ENCODE results near the gene BCO2.

The BCO2 gene

DNA sequence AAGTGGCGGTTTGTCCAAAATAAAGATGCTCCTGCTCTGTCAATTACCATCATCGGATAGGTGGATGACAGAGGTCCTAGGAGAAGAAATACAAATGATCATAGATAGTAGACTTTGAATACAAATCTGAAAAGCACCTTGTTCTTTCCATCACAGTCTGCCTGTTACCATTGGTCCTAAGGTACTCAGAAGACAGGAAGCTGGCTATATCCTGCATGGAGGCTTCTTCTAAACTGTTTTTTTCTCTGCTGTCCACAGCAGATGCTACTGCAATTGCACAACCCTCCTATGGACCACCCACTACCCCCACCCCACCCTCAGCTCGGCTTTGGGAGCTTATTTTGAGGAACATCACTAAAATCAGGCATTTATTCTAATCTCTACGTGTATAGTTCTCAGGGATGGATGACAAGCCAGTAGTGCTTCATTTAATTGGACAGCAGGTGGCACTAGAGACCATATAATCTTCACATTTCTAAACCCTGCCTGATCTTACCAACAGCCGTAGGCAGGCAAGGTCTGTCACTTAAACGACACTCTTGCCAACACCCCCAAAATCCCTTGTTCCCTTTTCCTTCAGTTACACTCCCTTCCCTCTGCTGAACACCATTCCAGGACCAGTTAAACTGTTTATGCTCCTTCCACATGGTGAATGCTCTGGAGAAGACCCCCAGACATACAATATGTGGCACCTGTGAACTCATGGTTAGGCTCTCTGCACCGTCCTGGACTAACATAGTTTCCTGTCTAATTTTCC lies 44.3 kb downstream of the BCO2 start:
- DNase-seq = peak; percentile 86

- no peak for DNase-seq
Observed at GRCh38 chr11:112221274-112221835, 46.0 kb downstream of the BCO2 start.

DNA sequence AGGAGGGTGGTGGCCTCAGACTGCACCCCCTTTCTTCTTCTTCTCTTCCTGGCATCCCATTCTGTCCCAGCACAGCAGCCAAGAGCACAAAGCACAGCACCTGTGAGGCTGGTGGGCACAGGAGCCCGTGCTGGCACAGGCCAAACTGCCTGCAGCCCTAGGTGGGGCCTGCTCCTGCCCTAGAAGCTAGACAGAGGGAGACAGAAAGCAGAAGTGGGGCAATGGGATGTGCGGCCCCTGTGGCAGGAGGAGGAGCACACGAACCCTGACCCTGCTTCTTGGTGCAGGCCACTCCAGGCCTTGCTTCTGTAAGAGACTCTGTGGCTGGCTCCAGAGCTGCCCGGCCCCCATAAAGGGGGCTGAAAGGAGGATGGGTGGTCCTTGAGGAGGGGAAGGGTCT lies 47.0 kb downstream of the BCO2 start:
- DNase-seq = no peak

GRCh38 chr11:112223121-112223520 lies 47.8 kb downstream of the BCO2 start:
- no peak for DNase-seq

DNA sequence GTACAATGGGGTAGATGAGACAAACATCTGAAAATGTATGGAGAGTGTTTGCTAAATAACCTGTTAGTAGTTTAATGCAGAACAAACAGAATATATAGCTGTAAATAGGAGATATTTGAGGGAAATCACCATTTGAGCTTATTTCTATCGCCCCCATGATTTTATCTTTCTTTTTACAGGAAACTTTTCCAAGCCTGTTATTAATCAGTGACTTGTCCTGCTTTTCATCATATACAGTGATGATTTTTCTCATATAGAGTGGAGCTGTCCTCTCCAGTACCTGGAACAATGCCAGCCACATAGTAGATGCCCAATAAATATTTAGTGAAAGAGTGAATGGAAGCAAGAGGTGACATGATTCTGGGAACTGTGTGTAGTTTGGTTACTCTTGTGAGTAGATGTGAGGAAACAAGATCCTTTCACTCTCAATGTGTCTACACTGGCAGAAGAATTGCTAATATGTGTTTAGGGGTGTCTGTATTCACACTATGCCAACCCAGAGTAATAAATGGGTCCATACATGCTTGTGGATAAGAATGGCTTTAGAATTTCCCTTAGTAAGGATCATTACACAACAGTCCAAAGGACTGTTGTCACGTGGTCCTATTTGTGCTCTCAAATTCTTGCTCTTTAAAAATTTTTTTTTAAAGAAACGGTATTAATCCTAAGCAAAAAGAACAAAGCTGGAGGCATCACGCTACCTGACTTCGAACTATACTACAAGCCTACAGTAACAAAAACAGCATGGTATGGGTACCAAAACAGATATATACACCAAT lies 48.6 kb downstream of the BCO2 start:
- no peak for DNase-seq

DNA sequence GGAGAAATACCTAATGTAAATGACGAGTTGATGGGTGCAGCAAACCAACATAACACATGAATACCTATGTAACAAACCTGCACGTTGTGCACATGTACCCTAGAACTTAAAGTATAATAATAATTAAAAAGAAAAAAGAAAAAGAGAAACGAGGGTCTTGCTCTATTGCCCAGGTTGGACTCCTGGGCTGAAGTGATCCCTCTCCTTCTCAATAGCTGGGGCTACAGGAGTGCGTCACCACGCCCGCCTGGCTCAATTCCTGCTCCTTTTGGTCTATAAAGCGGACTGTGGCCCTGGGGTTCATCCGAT lies 50.4 kb downstream of the BCO2 start:
- DNase-seq = no peak

GRCh38 chr11:112226062-112226830 lies 50.9 kb downstream of the BCO2 start, which contains the start of gene PTS:
TSS of gene PTS (plus strand) at chr11:112226428. CDS start at chr11:112226444, 16 bp downstream.
- DNase-seq = peak; percentile 93

GRCh38 chr11:112226831-112227401 lies 51.6 kb downstream of the BCO2 start:
- DNase-seq = peak; percentile 27

- DNase-seq = no peak
Observed at GRCh38 chr11:112227471-112227870, 52.2 kb downstream of the BCO2 start.

GRCh38 chr11:112228706-112229105 lies 53.4 kb downstream of the BCO2 start:
- DNase-seq = no peak

DNA sequence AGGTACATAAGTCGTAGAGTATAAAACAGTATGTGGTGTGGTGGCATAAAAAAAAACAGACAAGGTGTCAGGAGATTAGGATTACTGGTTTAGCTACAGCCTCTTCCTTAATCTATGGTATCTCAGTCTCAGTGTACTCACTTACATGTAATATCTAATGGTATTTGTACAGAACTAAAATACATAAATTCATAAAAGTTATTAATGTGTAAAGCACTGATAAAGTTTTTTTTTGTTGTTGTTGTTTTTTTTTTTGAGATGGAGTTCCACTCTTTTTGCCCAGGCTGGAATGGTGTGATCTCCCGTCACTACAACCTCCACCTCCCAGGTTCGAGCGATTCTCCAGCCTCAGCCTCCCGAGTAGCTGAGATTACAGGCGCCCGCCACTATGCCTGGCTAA lies 53.8 kb downstream of the BCO2 start:
- no peak for DNase-seq

DNA sequence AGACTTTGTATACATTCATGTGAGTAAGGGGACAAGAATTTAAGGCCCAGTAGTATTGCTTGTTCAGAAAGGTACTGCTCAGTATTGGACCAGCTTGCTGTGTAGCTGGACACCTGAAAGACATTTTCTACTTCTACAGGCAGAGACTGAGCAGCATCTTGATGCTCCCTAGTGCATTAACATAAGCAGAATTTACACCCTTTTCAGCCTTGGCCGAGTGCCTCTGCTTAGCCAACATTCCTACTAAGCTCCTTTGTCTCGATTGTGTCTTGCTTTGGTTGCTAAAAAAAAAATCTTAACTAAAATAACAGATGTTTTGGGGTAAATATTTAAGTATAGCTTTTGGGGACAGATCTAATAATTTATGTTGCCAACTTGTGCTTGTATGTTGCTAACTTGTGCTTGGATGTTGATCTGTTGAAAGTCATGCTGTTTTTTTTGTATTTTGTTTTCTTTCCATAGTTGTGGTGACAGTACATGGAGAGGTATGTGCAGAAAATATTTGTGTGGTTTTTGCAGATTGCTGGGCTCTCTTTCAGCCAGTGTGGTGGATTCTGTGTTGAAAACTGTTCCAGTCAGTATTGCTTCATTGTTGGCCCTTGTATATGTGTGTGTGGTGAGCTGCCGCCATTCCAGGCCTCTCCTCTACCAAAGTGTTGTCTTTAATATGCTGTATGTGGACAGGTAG lies 54.6 kb downstream of the BCO2 start:
- DNase-seq = no peak

DNA sequence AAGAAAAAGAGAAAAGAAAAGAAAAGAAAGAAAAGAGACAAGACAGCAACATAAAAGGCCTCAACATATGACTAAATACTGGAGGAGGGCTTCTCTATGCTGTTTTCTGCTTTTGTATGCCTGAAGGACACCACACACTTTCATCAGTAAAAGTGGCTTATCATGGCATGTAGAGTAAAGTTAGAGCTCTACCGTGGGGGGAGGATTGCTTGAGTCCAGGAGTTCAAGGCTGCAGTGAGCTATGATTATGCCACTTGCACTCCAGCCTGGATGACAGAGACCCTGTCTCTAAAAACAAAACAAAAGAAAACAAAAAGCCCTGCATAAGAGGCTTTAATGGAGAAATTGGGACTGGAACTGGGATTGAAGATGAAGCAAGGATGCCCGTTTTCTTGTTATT lies 56.6 kb downstream of the BCO2 start:
- no peak for DNase-seq

DNA sequence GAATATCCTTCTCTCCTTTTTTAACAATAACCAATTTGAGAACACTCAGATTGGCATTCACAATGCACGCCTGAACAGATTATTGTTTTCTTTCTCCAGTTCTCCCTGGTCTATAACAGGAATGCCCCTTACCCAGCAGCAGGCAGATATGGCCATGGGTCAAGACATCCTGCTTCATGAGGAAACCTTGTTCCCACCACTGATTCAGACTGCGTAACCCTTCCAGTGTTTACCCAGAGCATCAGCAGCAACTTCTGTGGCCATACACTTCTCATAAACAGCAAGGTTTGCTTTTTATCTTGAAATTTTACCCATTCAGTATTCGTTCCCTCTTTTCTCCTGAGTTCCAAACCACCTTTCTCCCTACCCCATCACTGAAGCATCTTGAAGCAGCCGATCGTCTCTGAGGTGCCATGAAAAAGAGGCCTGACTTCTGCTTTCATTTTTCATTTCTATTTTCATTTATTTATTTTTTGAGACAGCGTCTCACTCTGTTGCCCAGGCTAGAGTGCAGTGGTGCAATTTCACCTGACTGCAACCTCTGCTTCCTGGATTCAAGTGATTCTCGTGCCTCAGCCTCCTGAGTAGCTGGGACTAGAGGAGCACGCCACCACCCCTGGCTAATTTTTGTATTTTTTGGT lies 60.6 kb downstream of the BCO2 start:
- no peak for DNase-seq

DNA sequence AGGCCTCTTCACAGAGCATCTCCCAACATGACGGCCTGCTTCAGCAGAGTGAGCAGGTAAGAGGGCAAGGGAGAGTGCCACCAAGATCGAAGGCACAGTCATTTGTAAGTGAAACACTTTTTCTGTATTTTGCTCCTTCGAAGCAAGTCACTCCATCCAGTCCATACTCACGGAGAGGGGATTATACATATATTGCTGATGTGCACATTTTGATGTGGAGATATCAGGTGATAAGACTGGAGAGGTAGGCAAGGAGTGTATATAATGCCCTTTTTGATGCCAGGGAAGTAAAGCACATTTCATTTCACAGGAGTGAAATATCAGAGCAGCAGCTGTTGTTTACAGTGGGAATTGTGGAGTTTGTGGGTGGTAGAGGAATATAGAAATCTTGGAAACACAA lies 62.1 kb downstream of the BCO2 start:
- no peak for DNase-seq

GRCh38 chr11:112238041-112238440 lies 62.7 kb downstream of the BCO2 start:
- DNase-seq = no peak

DNA sequence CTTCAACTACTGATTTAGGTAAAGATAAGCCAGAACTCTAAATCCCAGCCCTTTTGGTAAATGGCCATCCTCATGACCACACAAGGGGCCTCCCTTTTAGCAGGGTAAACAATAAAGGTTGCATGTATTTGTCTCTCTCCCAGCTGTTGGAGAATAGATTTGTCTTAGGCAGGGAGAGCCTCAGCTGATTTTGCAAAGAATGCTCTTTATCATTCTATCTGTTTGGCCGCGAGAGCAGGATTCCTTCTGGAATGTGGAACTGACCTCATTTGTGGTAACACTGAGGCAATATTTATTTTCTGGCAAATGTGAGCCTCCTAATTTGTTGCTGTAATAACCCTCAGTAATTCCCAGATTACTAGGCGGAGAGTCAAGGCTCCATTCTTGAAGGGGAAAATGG lies 66.2 kb downstream of the BCO2 start:
- DNase-seq = no peak

DNA sequence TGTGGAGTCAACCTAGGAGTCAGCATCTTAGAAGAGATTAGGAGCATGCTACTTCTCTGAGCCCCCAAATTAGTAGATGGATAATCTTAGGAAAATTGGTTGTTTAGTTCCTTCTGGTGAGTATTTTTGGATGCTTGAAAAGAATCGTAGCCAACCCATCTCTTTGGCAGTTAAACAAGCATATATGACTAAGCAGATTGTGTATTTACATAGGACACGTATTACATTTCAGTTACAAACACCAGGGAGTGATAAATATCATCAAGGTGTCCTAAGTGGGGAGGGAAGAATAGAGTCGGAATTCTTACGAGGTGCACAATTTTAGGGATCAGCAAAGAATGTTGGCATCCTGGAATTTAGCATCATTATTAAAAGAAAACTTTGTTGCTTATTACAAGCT lies 71.9 kb downstream of the BCO2 start:
- no peak for DNase-seq

DNA sequence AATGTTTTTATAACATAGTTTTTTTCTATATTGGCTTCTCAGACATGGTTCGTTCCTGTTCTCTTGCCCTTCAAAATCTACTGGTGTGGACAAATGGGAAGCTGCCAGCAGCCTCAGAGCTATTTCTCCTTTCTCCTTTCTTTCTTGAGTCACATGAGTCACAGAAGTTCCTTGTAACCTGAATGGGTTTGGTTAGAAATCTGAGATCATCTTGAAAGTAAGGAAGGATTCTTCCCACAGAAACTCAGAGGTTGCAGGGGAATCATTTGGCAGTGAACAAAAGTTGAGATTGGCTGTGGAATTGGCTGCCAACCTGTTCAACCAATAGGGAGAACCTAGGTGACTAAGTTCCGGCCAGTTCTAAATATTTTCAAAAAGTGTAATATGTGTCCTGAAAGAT lies 72.9 kb downstream of the BCO2 start:
- no peak for DNase-seq

- DNase-seq = no peak
Observed at GRCh38 chr11:112249871-112250610, 74.7 kb downstream of the BCO2 start.

- DNase-seq = no peak
Observed at GRCh38 chr11:112253605-112254242, 78.4 kb downstream of the BCO2 start.
